Measurements from ENCODE around the gene SLC10A1.

SLC10A1 gene

DNA sequence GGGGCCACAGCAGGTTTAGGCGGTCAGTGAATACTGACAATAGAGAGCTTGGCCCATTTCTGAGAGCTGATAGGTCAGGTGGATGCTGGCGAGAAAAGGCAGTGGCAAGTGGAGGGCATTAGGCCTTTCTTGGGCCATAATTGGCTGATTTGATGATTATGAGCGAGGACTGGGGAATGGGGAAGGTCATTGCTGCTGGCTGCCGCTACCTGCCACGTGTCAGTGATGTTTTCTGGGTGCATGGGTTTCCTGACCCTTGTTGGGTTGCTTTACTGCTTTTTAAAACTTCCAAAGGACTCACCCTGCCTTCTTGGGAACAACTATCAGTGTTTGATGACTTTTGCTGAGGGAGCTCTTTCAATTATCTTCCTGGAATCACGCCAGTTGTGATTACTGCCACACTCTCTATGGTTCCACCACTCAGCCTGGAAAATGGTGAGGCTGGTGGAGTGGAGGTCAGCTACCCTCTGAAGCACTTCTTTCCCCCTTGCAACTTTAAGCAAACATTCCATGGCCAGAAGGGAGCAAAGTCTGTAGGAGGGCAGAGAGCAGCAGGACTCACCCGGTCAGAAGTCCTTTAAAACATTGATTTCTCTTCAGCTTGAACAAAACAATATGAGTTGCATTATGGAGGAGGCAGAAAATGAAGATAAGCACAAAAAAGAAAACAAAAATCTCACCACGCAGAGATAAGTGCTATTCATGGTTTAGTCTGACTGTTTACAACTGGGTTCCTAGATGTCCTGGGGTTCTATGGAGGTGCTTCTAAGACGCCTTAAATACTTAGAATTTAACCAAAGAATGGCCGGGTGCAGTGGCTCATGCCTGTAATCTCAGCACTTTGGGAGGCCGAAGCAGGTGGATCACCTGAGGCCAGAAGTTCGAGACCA is 12.1 kb upstream of the SLC10A1 start:
- DNase-seq (ENCODE audit: low read depth) = no peak

DNA sequence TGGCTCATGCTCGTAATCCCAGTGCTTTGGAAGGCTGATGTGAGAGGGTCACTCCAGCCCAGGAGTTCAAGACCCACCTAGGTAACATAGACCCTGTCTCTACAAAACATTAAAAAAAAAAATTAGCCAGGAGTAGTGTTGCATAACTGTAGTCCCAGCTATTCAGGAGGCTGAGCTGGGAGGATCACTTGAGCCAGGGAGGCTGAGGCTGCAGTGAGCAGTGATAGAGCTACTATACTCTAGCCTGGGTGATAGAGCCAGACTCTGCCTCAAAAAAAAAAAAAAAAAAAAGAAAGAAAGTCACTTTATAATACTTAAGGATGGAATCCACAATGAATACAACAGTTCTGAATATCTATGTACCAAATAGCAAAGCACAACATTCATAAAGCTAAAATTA is 10.2 kb upstream of the SLC10A1 start:
- no peak for DNase-seq (ENCODE audit: low read depth)

DNA sequence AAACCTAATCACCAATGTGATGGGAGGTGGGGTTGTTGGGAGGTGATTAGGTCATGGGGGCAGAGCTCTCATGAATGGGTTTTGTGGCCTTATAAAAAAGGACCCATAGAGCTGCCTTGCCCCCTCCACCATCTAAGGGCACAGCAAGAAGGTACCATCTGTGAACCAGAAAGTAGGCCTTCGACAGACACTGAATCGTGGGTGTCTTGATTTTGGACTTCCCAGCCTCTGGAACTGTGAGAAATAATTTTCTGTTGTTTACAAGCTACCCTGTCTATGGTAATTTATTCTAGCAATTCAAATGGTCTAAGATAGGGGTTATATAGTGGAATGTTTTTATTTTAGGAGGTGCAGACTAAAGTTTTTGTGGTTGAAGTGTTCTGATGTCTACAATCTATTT is 7.9 kb upstream of the SLC10A1 start:
- no peak for DNase-seq (ENCODE audit: low read depth)

GRCh38 chr14:69803753-69804152 is 6.7 kb upstream of the SLC10A1 start:
- no peak for DNase-seq (ENCODE audit: low read depth)

DNA sequence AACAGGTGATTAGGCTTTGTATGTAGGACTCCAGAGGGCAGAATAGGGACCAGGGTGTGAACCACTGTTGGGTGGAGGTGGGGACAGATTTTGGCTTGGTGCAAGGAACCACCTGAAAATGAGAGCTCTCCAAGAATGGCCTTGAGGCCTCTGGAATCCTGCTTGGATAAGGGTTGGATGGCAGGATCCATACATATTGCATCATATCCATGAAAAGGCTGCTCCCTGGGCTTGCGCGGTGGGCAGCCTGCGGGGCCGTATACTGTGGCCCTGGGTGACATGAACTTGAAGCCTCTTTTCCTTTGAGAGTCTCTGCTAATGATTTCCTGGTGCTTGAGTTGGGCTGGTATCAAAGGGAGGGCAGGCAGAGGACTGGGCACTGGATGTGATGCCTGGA is 1.3 kb upstream of the SLC10A1 start:
- no peak for DNase-seq (ENCODE audit: low read depth)

DNA sequence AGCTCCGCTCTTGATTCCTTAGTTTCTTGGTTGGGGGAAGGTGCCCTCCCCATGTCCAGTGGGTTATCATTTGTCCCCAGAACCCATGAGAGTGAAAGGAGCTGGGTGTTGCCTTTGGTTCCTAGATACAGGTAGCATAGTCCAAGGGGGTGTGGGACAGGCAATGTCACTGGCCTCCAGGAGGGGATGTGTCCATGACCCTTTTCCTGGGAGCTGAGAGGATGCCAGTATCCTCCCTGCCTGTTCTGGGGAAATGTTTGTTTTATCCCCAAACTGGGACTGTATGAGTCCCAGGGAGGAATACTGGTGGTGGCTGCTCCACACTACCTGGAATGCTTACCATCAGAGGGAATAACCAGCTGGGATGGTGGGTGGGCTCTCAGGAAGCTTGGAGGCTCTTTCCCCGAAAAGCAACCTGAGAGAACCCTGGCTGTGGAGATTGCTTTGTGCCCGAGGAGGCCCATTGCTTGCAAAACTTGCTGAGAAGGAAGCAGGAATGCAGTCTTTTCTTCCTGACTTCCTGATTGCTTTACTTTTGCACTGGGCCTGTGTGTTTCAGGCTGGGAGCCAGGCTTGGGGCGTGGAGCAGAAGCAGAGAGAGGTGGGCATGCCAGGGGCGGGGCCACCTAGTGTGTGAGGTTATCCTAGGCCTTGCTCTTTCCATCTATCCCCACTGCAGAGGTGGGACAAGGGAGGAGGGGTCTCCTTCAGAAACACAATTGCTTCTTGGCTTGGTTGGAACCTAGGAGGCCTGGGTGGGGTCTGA is 715 bp upstream of the SLC10A1 start:
- no peak for DNase-seq (ENCODE audit: low read depth)

- no peak for DNase-seq (ENCODE audit: low read depth)
Measured at GRCh38 chr14:69795691-69796090, 1.4 kb downstream of the SLC10A1 start.

- DNase-seq (ENCODE audit: low read depth) = no peak
Measured at GRCh38 chr14:69794791-69795190, 2.2 kb downstream of the SLC10A1 start.

GRCh38 chr14:69792887-69793421 is 4.1 kb downstream of the SLC10A1 start:
- DNase-seq (ENCODE audit: low read depth) = no peak

DNA sequence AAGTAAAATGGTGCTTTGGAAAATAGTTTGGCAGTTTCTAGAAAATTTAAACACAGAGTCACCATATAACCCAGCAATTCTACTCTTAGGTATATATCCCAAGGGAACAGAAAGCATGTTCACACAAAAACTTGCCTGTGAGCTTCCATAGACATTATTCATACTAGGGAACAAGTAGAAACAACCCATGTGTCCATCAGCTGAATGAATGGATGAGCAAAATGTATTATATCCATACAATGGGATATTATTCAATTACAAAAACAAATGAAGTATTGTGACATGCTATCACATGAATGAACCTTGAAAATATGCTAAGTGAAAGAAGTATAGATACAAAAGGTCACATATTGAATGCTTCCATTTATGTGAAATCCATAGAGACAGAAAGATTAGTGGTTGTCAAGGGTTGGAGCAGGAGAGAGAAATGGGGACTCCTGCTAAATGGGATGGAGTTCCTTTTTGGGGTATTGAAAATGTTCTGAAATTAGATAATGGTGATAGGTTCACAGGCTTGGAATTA is 7.9 kb downstream of the SLC10A1 start:
- no peak for DNase-seq (ENCODE audit: low read depth)

- DNase-seq (ENCODE audit: low read depth) = no peak
Measured at GRCh38 chr14:69786603-69787002, 10.4 kb downstream of the SLC10A1 start.

DNA sequence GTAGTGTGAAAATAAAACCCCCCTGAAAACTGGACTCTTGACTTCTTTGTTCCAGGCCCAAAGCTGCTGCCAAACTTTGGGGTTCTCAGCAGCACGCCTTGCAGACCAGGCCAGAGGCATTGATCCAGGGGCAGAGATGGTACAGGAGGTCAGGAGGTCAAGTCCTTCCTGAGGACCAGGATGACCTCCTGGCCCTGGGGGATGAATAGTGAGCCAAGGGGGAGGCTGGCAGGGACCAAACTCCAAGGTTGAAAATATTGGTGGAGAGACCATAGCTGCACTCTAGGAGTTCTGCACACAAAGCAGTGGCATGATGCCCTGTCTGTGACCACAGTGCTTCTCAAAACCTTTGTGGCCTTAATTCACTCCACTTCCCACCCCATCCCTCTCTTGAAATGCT is 12.1 kb downstream of the SLC10A1 start:
- DNase-seq (ENCODE audit: low read depth) = no peak

DNA sequence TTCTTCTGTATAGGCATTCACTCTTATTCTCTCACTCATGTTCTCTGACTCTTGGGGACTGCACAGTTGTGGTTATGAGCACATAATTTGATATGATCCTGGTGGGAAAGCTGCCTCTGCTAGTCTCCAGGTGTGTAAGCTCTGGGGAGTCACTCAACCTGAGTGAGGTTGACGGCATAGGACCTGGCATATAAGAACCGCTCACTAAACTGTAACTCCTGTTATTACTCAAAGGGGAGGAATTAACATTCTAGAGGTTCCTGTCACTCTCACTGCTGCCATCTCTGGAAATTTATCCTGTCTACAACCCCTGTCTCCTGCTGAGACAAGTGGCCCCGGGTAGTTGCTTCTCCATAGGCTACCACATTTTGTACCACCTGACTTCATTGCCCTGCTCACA is 16.1 kb downstream of the SLC10A1 start:
- DNase-seq (ENCODE audit: low read depth) = no peak

DNA sequence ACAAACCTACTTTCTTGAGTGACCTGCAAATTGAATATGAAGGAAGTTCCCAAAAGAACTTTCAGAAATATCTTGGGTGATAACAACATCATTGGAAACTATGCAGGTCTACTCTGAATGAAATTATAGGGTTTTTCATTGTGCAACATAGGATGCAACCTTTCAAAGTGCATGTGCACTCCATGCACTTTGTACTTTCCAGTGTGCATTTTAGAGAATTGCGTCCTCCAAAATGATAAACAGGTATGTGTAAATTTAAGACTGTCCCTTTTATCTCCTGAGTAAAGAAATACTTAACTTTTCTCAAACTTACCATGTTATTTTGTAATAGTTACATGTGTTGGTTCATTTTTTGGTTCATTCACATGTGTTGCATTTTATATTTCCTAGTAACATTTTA is 16.9 kb downstream of the SLC10A1 start:
- no peak for DNase-seq (ENCODE audit: low read depth)

GRCh38 chr14:69779088-69779487 is 18.0 kb downstream of the SLC10A1 start:
- DNase-seq (ENCODE audit: low read depth) = no peak

DNA sequence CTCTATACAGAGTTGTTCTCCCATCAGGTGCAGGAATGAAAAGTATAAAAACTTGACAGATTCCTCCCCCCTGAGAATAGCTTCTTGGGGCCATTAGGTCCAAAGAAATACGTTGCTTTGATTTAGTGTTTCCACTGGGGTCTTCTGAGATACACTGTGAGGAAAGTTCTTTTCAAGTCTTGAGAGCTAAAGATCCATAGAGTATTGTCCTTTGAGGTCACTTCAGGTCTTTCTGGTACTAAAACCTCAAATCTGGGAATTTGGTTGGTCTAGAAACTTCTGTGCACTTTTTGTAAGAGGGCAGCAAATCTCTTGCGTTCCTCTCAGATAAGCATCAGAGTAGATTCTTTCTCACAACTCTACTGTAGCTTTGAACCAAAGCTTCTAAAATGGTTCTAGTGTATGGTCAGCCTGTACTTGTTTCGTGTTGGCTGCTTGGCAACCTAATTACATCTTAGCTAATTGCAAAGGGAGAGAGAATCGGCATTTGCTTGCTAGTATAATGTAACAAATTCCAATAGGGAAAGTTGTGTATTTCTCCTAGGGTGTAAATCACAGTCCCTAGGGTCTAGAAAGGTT is 20.1 kb downstream of the SLC10A1 start:
- no peak for DNase-seq (ENCODE audit: low read depth)

DNA sequence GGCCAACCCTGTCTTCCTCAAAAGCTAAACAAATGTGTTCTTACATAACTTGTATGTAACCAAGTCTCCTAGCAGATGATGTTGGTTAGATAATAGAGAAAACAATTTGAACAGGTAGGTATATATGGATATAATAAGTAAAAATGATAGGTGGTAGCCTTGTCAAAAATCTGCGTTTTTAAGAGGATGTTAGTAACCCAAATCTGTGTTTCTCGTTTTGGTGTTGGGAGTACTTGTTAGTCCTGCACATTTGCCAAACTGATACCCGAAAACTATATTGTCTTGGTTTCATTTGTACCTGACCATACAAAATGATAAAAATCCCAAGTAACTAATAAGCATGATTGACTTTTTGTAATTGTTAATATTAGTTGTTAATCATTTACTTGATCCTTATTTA is 22.0 kb downstream of the SLC10A1 start:
- no peak for DNase-seq (ENCODE audit: low read depth)

DNA sequence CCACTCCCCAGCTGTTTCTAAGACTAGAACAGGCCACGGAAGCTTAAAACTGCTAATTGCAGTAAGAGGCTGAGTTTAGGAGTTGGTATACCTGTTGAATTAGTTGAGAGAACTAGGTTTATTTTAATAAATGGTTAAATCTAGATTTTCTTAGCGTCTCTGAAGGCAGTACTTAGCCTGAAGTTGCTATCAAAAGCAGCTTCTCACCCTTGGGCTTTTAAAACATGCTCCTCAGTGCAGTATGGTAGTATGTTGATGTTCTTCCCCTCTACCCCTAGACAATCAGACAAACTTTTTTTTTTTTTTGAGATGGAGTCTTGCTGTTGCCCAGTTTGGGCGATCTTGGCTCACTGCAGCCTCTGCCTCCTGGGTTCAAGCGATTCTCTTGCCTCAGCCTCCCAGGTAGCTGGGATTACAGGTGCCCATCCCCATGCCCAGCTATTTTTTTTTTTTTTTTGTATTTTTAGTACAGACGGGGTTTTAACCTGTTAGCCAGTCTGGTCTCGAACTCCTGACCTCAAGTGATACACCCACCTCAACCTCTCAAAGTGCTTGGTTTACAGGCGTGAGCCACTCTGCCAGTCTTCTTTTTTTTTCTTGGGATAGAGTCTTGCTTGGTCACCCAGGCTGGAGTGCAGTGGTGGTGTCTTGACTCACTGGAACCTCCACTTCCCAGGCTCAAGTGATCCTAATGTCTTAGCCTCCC is 23.3 kb downstream of the SLC10A1 start:
- DNase-seq (ENCODE audit: low read depth) = no peak

- DNase-seq (ENCODE audit: low read depth) = no peak
Measured at GRCh38 chr14:69772082-69773017, 24.7 kb downstream of the SLC10A1 start.

DNA sequence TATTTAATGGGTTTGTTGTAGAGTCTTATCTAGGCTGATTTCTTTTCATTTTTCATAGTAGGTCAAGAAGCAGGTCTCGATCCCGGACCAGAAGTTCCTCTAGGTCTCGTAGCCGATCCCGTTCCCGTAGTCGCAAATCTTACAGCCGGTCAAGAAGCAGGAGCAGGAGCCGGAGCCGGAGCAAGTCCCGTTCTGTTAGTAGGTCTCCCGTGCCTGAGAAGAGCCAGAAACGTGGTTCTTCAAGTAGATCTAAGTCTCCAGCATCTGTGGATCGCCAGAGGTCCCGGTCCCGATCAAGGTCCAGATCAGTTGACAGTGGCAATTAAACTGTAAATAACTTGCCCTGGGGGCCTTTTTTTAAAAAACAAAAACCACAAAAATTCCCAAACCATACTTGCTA is 25.9 kb downstream of the SLC10A1 start:
- DNase-seq (ENCODE audit: low read depth) = no peak

DNA sequence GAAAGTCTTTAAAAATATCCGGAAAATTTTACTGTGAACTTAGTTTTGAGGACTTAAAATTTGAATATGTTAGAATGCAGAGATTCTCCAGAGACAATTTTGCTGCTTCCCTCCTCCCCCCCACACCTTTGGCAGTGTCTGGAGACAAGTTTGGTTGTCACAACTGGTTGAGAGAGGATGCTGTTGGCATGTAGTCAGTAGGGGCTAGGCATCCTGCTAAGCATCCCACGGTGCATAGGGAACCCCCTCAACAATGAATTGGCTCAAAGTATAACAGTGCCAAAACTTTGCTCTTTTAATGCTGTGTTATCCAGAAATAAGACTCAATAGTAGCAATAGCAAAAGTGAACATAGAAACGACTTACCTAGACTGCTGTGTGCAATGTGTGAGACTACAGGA is 26.5 kb downstream of the SLC10A1 start:
- DNase-seq (ENCODE audit: low read depth) = no peak
